WTC11 (cell line): ENCODE data around the gene TNFRSF4. TPM values are rescaled to one million over a fixed set of nuclear protein-coding genes. Genes with fewer than 3 reads are reported as not detected.

Source experiments
- ATAC-seq: fragments of 200-7000 bp; cut with Tn5 transposase; 2 replicates; pipeline ENCODE4 v1.10.0; 2021; ENCODE audit warnings: mild to moderate bottlenecking, moderate library complexity
- CTCF ChIA-PET: fragments of 300-600 bp; sonication (Branson Sonifier 250); formaldehyde crosslinking; loops from one replicate; lab custom pipeline; 2021; ENCODE audit warnings: antibody characterized with exemption; lab: Charles Lee
- POLR2A ChIA-PET: fragments of 350-600 bp; sonication (Branson Sonifier 250); formaldehyde crosslinking; loops from one replicate; lab custom pipeline; 2021; ENCODE audit warnings: antibody characterized with exemption; lab: Charles Lee
- DNase-seq: peaks from one replicate; pipeline ENCODE4 v3.0.0; 2021; ENCODE audit warnings: low spot score
- H3K27ac Mint-ChIP-seq: 2 replicates; pipeline ENCODE4 v1.8.0; 2021; ENCODE audit warnings: mixed read lengths
- H3K27me3 Mint-ChIP-seq: 2 replicates; pipeline ENCODE4 v1.8.0; 2021; ENCODE audit warnings: low read depth, mild to moderate bottlenecking, moderate library complexity, mixed read lengths
- H3K36me3 Mint-ChIP-seq: 2 replicates; pipeline ENCODE4 v1.8.0; 2021; ENCODE audit warnings: mixed read lengths
- H3K4me1 Mint-ChIP-seq: 2 replicates; pipeline ENCODE4 v1.8.0; 2022; ENCODE audit warnings: mixed read lengths
- H3K4me3 Mint-ChIP-seq: 2 replicates; pipeline ENCODE4 v1.8.0; 2021; ENCODE audit warnings: mild to moderate bottlenecking, moderate library complexity, mixed read lengths
- H3K9me3 Mint-ChIP-seq: 2 replicates; pipeline ENCODE4 v1.8.0; 2021; ENCODE audit warnings: mixed read lengths
- CBFB ChIP-seq: sonication (generic); formaldehyde crosslinking; IDR thresholded peaks from 2 replicates; pipeline ENCODE4 v1.8.1; 2022; ENCODE audit warnings: mild to moderate bottlenecking, low read depth, missing genetic modification reagents
- ESRRA ChIP-seq: sonication (generic); formaldehyde crosslinking; IDR thresholded peaks from 2 replicates; pipeline ENCODE4 v1.8.1; 2022; ENCODE audit warnings: mild to moderate bottlenecking, missing genetic modification reagents, borderline replicate concordance
- JAZF1 ChIP-seq: fragments of 250-450 bp; sonication (Bioruptor Pico); IDR thresholded peaks from 2 replicates; pipeline ENCODE4 v1.9.0; 2021; ENCODE audit warnings: moderate library complexity, mild to moderate bottlenecking, inconsistent platforms
- NFATC4 ChIP-seq: fragments of 250-450 bp; sonication (Bioruptor Pico); IDR thresholded peaks from 2 replicates; pipeline ENCODE4 v1.9.0; 2021; ENCODE audit warnings: mild to moderate bottlenecking
- NFYB ChIP-seq: sonication (generic); formaldehyde crosslinking; conservative IDR thresholded peaks from 2 replicates; pipeline ENCODE4 v1.8.0; 2022; ENCODE audit warnings: low read depth, missing genetic modification reagents
- SMAD4 ChIP-seq: sonication (generic); formaldehyde crosslinking; IDR thresholded peaks from 2 replicates; pipeline ENCODE4 v1.8.0; 2022; ENCODE audit warnings: mild to moderate bottlenecking, missing genetic modification reagents
- ZNF138 ChIP-seq: sonication (generic); formaldehyde crosslinking; conservative IDR thresholded peaks from 2 replicates; pipeline ENCODE4 v1.8.1; 2022; ENCODE audit warnings: mild to moderate bottlenecking, moderate library complexity, missing genetic modification reagents
- ZNF416 ChIP-seq: fragments of 250-450 bp; sonication (Bioruptor Pico); IDR thresholded peaks from 2 replicates; pipeline ENCODE4 v1.9.0; 2021; ENCODE audit warnings: mild to moderate bottlenecking, inconsistent platforms
- total RNA-seq: library from RNA; stranded (reverse); gene quantifications from 3 replicates; pipeline ENCODE4 v1.2.3, GENCODE V29; 2021
- TF ChIP-seq, protein P1 (sequence below): sonication (generic); formaldehyde crosslinking; IDR thresholded peaks from 2 replicates; pipeline ENCODE4 v1.8.1; 2023; ENCODE audit warnings: mild to moderate bottlenecking, missing genetic modification reagents
- TF ChIP-seq, protein P2 (sequence below): sonication (generic); formaldehyde crosslinking; IDR thresholded peaks from 2 replicates; pipeline ENCODE4 v1.8.1; 2022; ENCODE audit warnings: mild to moderate bottlenecking, missing genetic modification reagents, moderate library complexity, borderline replicate concordance
- TF ChIP-seq, protein P3 (sequence below): sonication (generic); formaldehyde crosslinking; IDR thresholded peaks from 2 replicates; pipeline ENCODE4 v1.8.1; 2023; ENCODE audit warnings: mild to moderate bottlenecking, missing genetic modification reagents
- TF ChIP-seq, protein P4 (sequence below): sonication (generic); formaldehyde crosslinking; IDR thresholded peaks from 2 replicates; pipeline ENCODE4 v1.8.1; 2022; ENCODE audit warnings: mild to moderate bottlenecking, moderate library complexity, missing genetic modification reagents
- TF ChIP-seq, protein P5 (sequence below): sonication (generic); formaldehyde crosslinking; IDR thresholded peaks from 2 replicates; pipeline ENCODE4 v1.8.1; 2022; ENCODE audit warnings: low read depth, mild to moderate bottlenecking, moderate library complexity, missing genetic modification reagents, borderline replicate concordance
- TF ChIP-seq, protein P6 (sequence below): fragments of 250-450 bp; sonication (Bioruptor Pico); IDR thresholded peaks from 2 replicates; pipeline ENCODE4 v1.9.0; 2021; ENCODE audit warnings: mild to moderate bottlenecking
- TF ChIP-seq, protein P7 (sequence below): sonication (generic); formaldehyde crosslinking; conservative IDR thresholded peaks from 2 replicates; pipeline ENCODE4 v1.8.1; 2022; ENCODE audit warnings: mild to moderate bottlenecking, missing genetic modification reagents
- TF ChIP-seq, protein P8 (sequence below): sonication (generic); formaldehyde crosslinking; IDR thresholded peaks from 2 replicates; pipeline ENCODE4 v1.8.0; 2022; ENCODE audit warnings: missing genetic modification reagents

TNFRSF4 gene
- total RNA-seq, 1 experiment from 2014 or later: 0.33 TPM

DNA sequence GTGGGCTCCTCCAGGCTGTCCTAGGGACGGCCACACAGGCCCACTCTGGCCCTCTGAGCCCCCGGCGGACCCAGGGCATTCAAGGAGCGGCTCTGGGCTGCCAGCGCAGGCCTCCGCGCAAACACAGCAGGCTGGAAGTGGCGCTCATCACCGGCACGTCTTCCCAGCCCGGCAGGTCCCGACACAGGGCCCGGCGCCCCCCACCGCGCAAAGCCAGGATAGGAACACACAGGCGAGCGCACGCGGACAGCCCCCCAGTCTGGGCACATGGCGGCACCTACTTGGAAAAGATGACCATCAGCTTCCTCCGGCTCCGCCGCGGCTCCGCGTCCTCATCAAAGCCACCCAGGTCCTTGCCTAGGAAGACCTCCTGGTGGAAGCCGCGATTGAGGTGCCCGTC lies 14.2 kb upstream of the TNFRSF4 start:
- ATAC-seq (no peak), DNase-seq (no peak)
- Mint-ChIP-seq H3K9me3 (no peaks in the 10 kb centered on the region), H3K4me1 (peaks cover 7% of the 10 kb centered on the region), H3K27ac (no peak overlapping the region), H3K36me3 (peaks cover 15% of the 10 kb centered on the region), H3K4me3 (no peak overlapping the region), H3K27me3 (no peaks in the 10 kb centered on the region)
- CTCF ChIA-PET: no interaction called here
- TF ChIP-seq, protein P1, sequence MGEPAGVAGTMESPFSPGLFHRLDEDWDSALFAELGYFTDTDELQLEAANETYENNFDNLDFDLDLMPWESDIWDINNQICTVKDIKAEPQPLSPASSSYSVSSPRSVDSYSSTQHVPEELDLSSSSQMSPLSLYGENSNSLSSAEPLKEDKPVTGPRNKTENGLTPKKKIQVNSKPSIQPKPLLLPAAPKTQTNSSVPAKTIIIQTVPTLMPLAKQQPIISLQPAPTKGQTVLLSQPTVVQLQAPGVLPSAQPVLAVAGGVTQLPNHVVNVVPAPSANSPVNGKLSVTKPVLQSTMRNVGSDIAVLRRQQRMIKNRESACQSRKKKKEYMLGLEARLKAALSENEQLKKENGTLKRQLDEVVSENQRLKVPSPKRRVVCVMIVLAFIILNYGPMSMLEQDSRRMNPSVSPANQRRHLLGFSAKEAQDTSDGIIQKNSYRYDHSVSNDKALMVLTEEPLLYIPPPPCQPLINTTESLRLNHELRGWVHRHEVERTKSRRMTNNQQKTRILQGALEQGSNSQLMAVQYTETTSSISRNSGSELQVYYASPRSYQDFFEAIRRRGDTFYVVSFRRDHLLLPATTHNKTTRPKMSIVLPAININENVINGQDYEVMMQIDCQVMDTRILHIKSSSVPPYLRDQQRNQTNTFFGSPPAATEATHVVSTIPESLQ (CRISPR knock-in tag): no peak
- no peak for TF ChIP-seq JAZF1 (CRISPR knock-in tag)
- POLR2A ChIA-PET: no interaction called here

DNA sequence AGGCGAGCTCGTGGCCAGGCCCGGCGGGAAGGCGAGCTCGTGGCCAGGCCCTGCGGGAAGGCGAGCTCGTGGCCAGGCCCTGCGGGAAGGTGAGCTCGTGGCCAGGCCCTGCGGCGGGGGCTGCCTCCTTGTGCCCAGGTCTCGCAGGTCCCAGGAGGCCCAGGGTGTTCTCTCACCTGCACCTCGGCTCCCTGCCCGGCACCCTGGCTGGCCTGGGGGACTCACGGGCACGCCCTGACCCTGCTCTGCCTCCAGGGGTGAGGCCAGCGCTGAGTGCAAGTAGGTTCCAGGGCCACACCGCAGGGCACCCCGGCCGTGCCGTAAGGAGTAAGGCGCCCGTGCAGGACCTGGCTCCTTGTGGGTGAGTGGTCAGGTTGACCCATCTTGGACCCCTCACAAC lies 13.4 kb upstream of the TNFRSF4 start:
- TF ChIP-seq ESRRA (CRISPR knock-in tag) (no peak), ZNF416 (CRISPR knock-in tag) (no peak), CBFB (CRISPR knock-in tag) (no peak)
- TF ChIP-seq, protein P2, sequence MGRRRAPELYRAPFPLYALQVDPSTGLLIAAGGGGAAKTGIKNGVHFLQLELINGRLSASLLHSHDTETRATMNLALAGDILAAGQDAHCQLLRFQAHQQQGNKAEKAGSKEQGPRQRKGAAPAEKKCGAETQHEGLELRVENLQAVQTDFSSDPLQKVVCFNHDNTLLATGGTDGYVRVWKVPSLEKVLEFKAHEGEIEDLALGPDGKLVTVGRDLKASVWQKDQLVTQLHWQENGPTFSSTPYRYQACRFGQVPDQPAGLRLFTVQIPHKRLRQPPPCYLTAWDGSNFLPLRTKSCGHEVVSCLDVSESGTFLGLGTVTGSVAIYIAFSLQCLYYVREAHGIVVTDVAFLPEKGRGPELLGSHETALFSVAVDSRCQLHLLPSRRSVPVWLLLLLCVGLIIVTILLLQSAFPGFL: no peak
- TF ChIP-seq, protein P3, sequence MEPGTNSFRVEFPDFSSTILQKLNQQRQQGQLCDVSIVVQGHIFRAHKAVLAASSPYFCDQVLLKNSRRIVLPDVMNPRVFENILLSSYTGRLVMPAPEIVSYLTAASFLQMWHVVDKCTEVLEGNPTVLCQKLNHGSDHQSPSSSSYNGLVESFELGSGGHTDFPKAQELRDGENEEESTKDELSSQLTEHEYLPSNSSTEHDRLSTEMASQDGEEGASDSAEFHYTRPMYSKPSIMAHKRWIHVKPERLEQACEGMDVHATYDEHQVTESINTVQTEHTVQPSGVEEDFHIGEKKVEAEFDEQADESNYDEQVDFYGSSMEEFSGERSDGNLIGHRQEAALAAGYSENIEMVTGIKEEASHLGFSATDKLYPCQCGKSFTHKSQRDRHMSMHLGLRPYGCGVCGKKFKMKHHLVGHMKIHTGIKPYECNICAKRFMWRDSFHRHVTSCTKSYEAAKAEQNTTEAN (CRISPR knock-in tag): no peak
- TF ChIP-seq, protein P4, sequence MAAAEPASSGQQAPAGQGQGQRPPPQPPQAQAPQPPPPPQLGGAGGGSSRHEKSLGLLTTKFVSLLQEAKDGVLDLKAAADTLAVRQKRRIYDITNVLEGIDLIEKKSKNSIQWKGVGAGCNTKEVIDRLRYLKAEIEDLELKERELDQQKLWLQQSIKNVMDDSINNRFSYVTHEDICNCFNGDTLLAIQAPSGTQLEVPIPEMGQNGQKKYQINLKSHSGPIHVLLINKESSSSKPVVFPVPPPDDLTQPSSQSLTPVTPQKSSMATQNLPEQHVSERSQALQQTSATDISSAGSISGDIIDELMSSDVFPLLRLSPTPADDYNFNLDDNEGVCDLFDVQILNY (CRISPR knock-in tag): no peak
- H3K27ac Mint-ChIP-seq: no peak overlapping the region
- no peaks in the 10 kb centered on the region for H3K27me3 Mint-ChIP-seq
- peaks cover 7% of the 10 kb centered on the region for H3K4me1 Mint-ChIP-seq
- H3K4me3 Mint-ChIP-seq: no peak overlapping the region
- no peak for DNase-seq
- ChIA-PET CTCF (no interaction called here), POLR2A (no interaction called here)
- H3K9me3 Mint-ChIP-seq: no peaks in the 10 kb centered on the region
- H3K36me3 Mint-ChIP-seq: peaks cover 22% of the 10 kb centered on the region
- ATAC-seq: no peak

DNA sequence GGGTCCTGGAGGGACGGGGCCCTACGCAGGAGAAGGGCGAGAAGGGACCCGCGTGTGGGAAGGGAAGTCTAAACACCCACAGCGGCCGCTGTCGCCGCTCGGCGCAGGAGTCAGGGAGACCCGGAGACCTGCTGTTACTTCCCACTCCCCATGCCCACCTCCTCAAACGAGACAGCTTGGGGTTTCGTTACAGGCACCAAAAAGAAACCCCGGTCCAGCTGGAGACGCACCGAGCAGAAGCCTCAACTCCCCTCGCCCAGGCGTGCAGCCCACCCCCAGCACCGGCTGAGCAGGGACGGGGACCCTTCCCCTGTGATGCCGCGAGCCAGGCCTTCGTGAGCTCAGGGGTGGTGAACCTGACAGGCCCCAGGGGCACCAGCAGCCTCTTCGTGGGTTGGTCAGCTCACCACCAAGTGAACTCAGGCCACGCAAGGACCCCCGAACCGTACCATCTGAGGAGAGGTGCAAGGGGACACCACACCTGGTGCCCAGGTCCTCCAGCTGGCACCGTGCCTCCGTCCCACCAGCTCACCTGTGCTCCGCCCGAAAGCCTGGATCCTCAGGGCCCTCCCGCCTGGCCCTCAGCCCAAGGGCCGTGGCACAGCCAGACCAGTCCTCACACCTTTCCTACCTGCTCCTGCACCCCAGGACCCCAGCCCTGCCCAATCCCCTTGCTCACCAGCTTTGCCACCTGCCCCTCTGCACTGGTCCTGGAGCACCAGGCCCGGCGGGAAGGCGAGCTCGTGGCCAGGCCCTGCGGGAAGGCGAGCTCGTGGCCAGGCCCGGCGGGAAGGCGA lies 12.8 kb upstream of the TNFRSF4 start:
- DNase-seq (no peak), ATAC-seq (no peak)
- Mint-ChIP-seq H3K4me3 (no peak overlapping the region), H3K9me3 (no peaks in the 10 kb centered on the region), H3K27ac (no peak overlapping the region), H3K4me1 (peaks cover 7% of the 10 kb centered on the region), H3K27me3 (no peaks in the 10 kb centered on the region), H3K36me3 (peaks cover 22% of the 10 kb centered on the region)
- ChIA-PET CTCF (no interaction called here), POLR2A (no interaction called here)
- TF ChIP-seq ZNF138 (CRISPR knock-in tag) (no peak), SMAD4 (CRISPR knock-in tag) (no peak), ESRRA (CRISPR knock-in tag) (no peak), NFATC4 (CRISPR knock-in tag) (no peak), NFYB (no peak)
- TF ChIP-seq, protein P5, sequence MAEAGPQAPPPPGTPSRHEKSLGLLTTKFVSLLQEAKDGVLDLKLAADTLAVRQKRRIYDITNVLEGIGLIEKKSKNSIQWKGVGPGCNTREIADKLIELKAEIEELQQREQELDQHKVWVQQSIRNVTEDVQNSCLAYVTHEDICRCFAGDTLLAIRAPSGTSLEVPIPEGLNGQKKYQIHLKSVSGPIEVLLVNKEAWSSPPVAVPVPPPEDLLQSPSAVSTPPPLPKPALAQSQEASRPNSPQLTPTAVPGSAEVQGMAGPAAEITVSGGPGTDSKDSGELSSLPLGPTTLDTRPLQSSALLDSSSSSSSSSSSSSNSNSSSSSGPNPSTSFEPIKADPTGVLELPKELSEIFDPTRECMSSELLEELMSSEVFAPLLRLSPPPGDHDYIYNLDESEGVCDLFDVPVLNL (CRISPR knock-in tag): no peak
- TF ChIP-seq, protein P6, sequence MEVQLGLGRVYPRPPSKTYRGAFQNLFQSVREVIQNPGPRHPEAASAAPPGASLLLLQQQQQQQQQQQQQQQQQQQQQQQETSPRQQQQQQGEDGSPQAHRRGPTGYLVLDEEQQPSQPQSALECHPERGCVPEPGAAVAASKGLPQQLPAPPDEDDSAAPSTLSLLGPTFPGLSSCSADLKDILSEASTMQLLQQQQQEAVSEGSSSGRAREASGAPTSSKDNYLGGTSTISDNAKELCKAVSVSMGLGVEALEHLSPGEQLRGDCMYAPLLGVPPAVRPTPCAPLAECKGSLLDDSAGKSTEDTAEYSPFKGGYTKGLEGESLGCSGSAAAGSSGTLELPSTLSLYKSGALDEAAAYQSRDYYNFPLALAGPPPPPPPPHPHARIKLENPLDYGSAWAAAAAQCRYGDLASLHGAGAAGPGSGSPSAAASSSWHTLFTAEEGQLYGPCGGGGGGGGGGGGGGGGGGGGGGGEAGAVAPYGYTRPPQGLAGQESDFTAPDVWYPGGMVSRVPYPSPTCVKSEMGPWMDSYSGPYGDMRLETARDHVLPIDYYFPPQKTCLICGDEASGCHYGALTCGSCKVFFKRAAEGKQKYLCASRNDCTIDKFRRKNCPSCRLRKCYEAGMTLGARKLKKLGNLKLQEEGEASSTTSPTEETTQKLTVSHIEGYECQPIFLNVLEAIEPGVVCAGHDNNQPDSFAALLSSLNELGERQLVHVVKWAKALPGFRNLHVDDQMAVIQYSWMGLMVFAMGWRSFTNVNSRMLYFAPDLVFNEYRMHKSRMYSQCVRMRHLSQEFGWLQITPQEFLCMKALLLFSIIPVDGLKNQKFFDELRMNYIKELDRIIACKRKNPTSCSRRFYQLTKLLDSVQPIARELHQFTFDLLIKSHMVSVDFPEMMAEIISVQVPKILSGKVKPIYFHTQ (CRISPR knock-in tag): no peak
- TF ChIP-seq, protein P7, sequence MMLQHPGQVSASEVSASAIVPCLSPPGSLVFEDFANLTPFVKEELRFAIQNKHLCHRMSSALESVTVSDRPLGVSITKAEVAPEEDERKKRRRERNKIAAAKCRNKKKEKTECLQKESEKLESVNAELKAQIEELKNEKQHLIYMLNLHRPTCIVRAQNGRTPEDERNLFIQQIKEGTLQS (CRISPR knock-in tag): no peak
- TF ChIP-seq, protein P8, sequence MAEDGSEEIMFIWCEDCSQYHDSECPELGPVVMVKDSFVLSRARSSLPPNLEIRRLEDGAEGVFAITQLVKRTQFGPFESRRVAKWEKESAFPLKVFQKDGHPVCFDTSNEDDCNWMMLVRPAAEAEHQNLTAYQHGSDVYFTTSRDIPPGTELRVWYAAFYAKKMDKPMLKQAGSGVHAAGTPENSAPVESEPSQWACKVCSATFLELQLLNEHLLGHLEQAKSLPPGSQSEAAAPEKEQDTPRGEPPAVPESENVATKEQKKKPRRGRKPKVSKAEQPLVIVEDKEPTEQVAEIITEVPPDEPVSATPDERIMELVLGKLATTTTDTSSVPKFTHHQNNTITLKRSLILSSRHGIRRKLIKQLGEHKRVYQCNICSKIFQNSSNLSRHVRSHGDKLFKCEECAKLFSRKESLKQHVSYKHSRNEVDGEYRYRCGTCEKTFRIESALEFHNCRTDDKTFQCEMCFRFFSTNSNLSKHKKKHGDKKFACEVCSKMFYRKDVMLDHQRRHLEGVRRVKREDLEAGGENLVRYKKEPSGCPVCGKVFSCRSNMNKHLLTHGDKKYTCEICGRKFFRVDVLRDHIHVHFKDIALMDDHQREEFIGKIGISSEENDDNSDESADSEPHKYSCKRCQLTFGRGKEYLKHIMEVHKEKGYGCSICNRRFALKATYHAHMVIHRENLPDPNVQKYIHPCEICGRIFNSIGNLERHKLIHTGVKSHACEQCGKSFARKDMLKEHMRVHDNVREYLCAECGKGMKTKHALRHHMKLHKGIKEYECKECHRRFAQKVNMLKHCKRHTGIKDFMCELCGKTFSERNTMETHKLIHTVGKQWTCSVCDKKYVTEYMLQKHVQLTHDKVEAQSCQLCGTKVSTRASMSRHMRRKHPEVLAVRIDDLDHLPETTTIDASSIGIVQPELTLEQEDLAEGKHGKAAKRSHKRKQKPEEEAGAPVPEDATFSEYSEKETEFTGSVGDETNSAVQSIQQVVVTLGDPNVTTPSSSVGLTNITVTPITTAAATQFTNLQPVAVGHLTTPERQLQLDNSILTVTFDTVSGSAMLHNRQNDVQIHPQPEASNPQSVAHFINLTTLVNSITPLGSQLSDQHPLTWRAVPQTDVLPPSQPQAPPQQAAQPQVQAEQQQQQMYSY (CRISPR knock-in tag): no peak
